GM10248 (cell line): ENCODE measurements around the gene CNNM1.

Source experiments
- CTCF ChIA-PET: fragments of 300-600 bp; sonication (Branson Sonifier 250); formaldehyde crosslinking; extraction: SDS; loops from one replicate; lab custom pipeline; 2021; ENCODE audit warnings: antibody characterized with exemption; lab: Yijun Ruan, JAX
- POLR2A ChIA-PET: fragments of 350-650 bp; sonication (Branson Sonifier 250); formaldehyde crosslinking; extraction: SDS; loops from one replicate; lab custom pipeline; 2020; ENCODE audit warnings: antibody characterized with exemption; lab: Yijun Ruan, JAX
- DNase-seq: peaks from one replicate; pipeline ENCODE4 v3.0.0; 2012; ENCODE audit errors: extremely low spot score
- CTCF ChIP-seq: IDR thresholded peaks from 2 replicates; pipeline ENCODE4 v1.5.1; 2012; ENCODE audit warnings: mild to moderate bottlenecking, low read depth; ENCODE audit errors: extremely low read depth, missing control alignments, control extremely low read depth

CNNM1 gene

GRCh38 chr10:99375426-99375825, 46.3 kb downstream of the CNNM1 start:
- TF ChIP-seq CTCF: no peak
- DNase-seq: no peak
- ChIA-PET CTCF (interaction anchor here (1.3 to 5.2 kb wide), 2 partner anchors 16 to 61 kb away, joined by 3 to 29 read pairs; no protein-coding TSS in a partner anchor), POLR2A (no interaction called here)

- CTCF ChIA-PET: interaction anchor here (0.9 to 4.6 kb wide), 4 partner anchors 10 to 178 kb away, joined by 3 to 19 read pairs (median 3); no protein-coding TSS in a partner anchor
- DNase-seq: no peak
- POLR2A ChIA-PET: no interaction called here
- no peak for TF ChIP-seq CTCF
These were observed 53.0 kb downstream of the CNNM1 start for GRCh38 chr10:99382176-99382575.

GRCh38 chr10:99387071-99387470, 57.9 kb downstream of the CNNM1 start:
- ChIA-PET CTCF (no interaction called here), POLR2A (no interaction called here)

GRCh38 chr10:99387541-99387940, 58.4 kb downstream of the CNNM1 start:
- no peak for DNase-seq
- POLR2A ChIA-PET: no interaction called here
- no peak for TF ChIP-seq CTCF
- CTCF ChIA-PET: no interaction called here

More at GRCh38 chr10:99387071-99387470, 57.9 kb downstream of the CNNM1 start:
- no peak for TF ChIP-seq CTCF
- no peak for DNase-seq

GRCh38 chr10:99389729-99390480, 60.7 kb downstream of the CNNM1 start:
- no peak for DNase-seq
- CTCF ChIA-PET: interaction anchor here (3.8 kb wide), 1 partner anchor 13 kb away, joined by 29 read pairs; no protein-coding TSS in a partner anchor
- TF ChIP-seq CTCF: no peak
- POLR2A ChIA-PET: no interaction called here

- no peak for TF ChIP-seq CTCF
- no peak for DNase-seq
- ChIA-PET CTCF (interaction anchor here (1.0 to 4.3 kb wide), 10 partner anchors 9 to 320 kb away, joined by 3 to 50 read pairs (median 18); no protein-coding TSS in a partner anchor), POLR2A (no interaction called here)
These were observed 62.2 kb downstream of the CNNM1 start for GRCh38 chr10:99391346-99391745.
